HG03460 (cell line): ENCODE measurements around the gene CISD3.

ENCODE experiments used
- ATAC-seq: cut with Tn5 transposase; IDR thresholded peaks from one replicate; pipeline ENCODE4 v1.9.1; 2021; ENCODE audit not compliant: unreplicated experiment

CISD3 gene

DNA sequence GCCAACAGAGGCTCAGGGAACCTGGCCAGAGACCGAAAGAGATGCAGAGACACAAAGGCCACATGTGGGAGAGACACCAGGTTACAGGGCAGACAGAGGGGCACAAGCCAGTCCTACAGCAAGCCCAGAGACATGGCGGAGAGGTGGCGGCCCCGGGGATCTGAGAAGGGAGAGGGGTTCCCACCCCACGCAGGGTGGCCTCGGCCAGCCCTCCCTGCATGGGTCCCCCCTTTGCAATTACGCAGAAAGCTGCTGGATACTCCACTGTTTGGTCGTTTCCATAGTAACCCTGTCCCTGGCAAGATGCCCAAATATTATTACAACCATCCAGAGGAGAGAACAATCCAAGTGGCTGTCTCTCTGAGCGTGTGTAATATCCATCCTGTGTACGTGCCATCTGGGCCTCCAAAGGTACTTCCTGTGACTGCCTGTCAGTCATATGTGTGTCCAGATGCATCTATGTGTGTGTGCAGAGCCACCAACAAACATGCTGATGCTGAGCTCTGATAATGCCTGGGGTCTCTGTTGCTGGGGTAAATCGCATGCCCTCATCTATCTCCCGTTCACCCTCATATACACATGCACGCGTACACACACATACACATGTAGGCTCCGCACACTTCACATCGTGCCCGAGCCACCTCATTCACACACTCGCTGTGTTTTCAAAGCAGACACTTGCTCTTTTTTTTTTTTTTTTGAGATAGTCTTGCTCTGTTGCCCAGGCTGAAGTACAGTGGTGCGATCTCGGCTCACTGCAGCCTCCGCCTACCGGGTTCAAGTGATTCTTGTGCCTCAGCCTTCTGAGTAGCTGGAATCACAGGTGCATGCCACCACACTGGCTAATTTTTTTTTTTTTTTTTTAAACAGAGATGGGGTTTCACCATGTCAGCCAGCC, 12.5 kb downstream of the CISD3 start:
- ATAC-seq, result no peak

DNA sequence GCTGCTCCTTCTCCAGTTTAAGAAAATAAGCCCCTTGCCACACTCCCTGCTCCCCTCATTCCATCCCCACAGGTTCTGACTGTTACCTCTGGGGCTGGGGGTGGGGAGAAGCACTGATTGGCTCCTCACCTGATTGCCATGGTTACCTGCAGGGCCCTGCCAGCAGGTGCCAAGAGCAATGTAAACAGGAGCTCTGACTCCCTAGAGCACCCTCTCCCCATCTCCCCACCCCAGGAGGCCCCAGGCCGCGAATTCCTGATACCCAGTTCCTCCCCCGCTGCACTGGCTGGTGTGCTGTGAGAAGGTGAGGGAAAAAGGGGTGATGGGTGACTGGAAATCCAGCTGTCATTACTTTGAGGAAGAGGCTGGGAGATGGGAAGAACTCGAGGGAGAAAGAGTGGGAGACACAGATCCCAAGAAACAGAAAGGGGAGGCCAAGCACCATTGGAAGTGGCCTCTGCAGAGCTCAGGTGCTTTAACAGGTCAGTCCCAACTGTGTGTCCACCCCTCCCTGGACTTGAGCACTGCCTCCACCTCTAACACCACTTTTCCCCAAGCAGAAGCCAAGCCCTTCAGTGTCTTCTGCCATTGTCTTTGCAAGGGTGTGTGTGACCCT, 13.5 kb downstream of the CISD3 start:
- ATAC-seq, result no peak

DNA sequence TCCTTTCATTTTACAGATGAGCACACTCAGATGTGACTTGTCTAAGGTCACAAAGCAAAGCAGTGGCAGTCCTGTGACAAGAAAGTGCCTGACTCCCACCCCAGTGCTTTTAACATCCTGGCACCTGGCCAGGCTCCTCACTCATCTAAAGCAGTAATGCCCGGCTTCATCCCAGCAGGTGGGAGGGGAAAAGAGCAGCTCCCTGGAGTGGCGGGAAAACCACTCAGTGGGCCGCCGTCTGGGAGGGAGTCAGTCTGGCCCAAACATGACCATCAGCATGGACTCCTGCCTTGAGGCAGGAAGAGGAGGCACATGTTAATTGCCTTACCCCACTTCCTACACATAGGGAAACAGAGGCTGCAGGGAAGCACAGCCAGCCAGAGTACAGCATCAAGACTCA, 15.4 kb downstream of the CISD3 start:
- no peak for ATAC-seq

DNA sequence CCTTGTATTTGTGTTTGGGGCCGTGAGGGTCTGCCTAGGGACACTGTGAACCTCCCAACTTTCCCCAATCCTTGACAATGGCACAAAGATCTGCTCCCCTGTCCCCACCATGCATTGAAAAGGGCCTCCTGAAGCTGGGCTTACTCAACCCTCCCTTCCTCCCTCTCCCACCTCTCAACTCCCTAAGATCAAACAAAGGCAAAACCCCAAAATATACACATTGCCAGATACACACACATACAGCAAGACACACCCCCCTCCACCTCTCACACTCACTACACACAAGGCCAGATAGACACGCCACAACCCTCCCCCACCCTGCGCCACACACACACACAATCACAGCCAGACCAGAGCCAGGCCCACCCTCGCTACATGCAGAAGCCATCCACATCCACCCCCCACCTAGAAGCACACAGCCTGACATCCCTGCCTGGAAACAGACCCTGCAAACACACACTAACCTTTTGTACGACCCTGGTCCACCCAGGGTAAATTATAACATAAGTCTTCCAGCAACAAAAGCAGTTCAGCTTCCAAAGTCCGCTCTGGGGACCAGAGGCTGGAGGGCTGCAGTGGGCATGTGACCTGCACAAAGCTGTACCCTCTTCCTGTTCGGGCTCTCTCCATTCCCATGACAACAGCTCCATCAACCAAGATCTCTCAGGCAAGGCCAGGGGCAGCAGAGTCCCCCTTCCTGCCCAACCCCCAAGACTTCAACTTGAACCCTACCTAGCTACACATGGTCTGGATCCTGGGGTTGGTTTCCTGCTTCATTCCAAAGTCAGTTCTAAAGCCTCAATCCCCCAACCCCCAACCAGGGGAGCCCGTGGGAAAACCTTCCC, 16.1 kb downstream of the CISD3 start:
- no peak for ATAC-seq

DNA sequence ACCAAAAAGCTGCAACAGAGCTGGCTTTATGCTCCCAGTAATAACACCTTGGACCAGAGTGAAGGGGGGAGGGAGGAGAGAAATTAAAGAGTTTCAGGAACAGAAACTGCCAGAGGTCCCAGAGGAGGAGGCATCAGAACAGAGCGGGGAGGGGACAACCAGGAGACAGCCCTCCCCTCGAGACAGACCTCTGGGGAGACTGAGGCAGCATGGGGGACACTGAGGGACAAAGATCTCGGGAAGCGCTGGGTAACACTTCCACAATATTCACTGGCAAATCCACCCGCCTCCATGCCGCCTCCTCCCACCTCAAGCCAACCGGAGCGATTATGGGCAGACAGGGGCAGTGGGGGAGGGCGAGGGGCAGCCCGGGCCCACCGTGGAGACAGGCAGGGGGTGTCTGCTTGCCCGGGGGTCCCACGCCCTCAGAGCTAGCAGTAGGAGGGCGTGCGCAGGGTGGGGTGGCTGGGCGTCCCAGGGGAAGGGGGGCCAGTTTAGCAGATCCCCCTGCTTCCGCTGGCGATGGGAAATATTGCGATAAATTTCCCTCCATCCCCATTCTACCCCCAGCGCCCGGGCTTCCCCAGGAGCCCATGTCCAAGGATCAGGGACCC, 16.8 kb downstream of the CISD3 start:
- ATAC-seq, result no peak

DNA sequence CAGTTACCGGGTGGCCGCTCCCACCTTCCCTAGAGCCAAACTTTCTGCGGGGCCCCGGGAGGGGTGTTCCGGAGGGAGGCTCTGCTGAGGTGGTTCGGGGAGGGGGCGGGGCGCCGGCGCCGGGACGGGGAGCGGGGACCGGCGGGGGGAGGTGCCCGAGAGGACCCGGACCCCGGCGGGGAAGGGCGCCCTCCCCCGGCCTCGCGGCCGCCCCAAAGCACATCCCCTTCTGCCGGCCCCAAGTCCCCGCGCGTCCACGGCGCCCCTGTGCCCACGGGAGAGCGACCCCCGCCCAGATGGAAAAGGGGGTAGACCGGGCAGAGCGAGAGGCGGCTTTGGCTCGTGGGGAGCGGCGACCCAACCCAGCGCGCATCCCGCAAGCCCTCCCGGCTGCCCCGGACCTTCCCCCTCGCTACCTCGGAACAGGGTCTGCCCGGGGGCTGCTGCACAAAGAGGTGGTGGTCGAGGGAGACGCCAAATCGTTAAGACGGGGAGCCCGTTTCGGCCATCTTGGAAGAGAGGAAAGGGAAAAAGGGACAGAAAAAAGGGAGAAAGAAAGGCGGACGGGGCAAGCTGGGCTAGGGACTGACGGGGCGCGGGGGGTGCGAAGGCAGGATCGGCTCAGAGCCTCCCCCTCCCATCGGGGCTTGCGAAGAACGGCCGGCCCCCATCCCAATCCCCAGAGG, 17.5 kb downstream of the CISD3 start:
- ATAC-seq, result no peak

DNA sequence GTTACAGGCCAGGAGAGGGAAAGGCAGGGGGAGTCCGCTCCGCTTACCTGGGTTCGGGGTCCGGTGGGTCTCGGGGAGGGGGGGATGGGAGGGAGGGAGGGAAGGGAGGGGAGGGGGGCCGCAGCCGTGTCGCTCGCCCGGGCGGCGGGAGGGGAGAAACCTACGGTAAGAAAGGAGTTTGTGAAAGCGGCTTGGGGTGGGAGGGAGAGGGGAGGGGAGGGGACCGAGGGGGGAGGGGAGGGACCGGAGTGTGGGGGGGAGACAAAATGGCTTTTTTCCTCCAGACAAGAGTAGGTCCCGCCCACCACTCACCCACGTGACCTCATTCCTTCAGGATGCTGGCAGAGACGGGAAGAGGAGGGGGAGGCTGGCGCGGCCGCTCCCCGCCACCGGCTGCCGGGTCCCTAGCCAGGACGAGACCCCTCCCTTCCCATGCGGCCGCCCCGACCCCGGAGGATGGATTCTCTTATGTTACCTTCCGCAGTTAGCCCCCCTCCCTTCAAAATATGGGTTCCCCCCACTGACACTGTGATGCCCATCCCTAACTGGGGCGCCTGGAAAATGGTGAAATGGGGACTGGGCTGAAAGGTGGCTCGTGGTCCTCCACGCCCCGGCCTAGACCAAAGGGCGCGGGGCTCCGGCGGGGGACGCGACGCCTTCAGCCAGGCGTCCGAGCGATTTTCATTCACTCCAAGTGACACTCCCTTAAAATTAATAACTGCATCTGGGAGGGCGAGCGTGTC, 18.2 kb downstream of the CISD3 start, which contains the start of gene PCGF2:
Gene PCGF2 (minus strand): TSS at position 188 of the 743 bp plus-strand sequence. CDS start 7,934 bp downstream, outside the sequence.
- no peak for ATAC-seq

DNA sequence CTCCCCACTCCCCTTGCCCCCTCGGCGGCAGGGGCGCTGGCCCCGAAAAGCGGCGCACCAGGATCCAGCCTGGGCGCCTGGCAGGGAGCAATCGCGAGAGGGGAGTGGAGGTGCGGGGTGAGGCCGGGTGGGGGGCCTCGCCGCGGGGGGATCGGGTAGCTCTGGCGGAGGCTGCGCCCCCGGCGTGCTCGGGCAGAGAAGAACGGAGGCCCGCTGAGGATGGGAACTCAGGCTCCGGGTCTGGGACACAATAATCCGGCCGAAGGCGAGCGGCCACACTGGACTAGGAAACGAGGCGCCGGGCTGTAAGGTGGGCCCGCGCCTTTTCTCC, 18.7 kb downstream of the CISD3 start:
- no peak for ATAC-seq

DNA sequence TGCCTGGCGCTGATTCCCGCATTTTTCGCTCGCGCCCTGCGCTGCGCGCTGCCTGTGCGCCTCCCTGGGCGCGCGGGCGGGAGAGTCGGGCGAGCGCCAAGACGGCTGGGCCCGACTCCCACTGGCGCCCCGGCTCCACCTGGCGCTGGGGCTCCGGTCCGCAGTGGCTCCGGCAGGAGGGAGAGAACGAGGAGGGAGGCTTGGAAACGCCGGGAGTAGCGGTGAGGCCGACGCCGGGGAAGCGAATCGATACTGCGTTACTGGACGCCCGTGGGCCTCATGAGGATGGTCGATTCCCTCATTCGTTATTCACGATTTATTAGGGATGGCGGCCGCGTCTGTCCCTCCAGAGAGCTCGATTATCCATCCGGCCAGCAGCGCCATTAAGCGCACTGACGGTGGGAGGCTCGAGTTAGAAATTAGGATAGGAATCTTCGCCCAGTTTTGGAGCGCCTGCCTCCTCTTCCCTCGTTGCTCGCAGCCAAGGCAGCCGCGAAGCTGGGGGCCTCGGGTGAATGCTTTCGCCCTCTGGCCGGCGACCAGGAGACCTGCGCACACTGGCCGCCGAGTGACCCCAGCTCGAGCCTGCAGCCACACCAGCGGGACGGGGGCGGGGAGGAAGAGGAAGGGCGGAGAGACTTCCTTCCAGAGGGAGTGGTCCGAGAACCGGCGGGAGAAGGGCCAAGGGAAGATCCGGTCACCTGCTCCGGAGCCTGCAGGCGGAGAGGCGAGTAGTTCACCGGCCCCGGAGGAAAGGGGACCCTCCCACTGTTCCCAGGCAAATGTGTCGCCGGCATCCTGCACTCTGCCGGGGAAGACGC, 19.3 kb downstream of the CISD3 start:
- no peak for ATAC-seq

DNA sequence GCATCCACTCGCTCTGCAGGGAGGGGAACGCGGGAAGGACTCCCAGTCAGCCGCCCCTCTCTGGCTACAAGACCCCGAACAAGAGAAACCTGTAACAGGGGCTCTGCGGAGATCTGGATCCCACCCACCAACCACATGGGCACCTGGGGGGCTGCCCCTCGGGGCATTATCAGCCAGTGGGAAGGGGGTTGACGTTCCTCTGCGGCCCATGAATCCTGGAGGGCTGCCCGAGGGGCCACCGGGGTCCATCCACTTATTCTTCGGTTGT, 19.8 kb downstream of the CISD3 start:
- ATAC-seq, result no peak

DNA sequence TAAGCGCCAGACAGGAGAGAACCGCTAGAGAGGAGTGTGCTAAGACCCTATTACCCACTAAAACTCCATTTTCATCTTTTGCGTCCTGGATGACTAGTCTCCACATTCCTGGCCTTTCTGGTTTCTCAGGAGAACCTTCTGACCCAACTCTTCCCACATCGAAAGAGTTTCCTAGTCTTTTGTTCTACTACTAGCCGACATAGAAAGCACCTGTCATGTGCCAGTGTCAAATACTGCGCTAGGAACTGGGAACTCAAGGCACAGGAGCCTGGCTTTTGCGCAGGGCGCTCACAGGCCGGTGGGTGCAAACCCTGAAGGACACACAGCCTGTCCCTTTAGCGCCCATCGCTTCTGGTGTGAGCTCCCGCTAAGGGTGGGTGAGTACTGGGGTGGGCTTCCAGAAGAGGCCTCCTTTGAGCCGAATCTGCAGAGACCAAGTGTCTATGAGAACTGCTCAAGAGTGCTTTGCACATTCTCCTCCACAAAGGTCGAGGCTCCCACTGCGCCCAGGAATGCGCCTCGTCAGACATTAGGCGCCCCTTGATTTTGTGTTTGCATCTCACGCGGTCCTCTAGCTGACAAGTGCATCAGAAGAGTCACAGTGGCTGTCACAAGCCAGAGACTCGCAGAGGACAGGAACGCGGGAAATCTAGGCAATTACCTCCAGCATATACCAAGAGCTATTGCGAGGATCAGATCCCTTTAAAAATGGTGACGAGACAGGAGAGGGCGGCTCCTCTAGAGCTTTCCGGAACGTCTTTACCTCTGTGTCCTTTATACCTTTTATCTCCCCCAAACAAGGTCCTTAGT, 20.4 kb downstream of the CISD3 start:
- ATAC-seq, result no peak

DNA sequence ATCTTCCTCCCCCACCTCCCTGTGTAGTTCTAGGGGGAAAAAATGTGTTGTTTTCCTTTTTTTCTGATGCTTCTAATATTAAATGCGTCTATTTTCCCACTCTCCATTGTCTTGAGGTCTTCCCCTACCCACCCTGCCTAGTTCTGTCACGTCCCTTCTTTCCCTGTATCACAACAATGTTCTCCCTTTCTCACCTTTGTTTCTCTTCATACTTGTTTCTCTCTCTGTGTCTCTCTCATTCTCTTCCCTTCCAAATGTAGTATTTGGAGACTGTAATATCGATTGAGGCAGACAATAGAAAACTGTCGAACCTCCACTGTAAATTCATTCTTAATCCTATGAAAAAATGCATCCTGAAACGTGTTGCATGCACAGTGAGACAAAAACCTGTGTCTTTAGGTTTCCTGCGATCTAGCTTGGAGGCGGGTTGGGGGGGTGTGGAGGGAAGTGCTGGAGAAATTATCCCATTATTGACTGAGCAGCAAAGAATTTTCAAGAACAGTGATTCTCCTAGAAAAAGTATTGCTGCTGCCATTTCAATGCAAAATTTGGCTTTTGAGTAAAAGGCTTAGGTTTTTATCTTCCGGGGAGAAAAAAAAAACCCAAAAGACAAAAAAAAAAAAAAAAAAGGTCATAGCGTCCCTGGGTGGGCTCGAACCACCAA, 21.1 kb downstream of the CISD3 start:
- ATAC-seq, result no peak

DNA sequence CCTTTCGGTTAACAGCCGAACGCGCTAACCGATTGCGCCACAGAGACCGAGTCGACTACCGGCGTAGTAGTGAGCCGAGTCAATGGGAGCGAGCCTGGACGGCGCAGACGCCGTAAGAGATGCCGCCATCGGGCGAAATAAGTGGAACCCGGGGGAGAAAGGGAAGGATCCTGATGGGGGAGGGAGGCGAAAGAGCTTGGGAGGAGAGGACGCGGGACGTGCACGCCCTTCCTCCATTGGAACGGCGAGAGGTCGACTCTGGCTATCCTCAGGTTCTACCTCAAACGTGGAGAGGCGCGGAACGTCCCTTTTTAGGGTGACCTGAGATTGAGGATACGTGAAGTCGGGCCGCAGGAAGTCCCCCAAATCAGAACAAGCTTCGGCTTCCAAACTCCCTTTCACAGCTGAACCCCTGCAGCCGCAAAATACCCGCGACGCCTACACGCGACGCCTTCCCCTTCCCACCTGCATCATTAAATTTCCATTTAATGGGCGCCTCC, 21.7 kb downstream of the CISD3 start:
- peak; percentile 22 for ATAC-seq

DNA sequence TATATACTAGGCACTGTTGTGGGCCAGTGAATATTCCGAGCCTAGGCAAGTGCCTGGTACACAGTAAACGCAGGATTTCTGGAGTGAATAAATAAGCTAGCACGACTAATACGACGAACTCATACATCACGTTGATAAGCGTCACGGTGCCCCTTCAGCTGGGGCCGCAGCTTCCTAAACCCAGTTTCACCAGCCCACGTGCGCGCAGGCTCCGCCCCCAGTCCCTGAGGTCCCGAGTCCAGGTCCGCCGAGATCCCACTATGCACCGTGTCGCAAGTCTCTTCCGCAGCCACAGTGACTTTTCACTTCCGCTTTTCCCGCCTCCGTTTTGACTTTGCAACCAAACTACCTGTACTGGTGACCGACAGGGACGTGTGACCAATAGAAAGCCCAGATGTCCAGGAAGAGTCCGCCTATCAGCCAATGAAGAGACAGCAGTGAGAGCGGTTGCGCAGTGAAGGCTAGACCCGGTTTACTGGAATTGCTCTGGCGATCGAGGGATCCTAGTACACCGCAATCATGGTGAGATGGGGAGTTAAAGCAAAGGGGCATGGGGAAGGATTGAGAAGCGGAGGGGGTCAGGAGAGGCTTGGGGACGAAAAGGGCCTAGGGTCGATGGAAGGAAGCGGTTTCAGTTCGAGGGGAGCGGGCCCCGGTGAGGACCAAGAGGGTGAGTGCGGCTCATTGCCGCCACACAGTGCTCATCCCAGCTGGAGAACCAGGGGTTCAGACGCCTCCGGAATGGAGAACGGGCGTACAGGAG, 22.3 kb downstream of the CISD3 start, which contains the start of gene PSMB3:
Gene PSMB3 (plus strand): TSS at position 434 of the 763 bp plus-strand sequence. CDS start 86 bp downstream, at position 520.
- ATAC-seq, result peak; percentile 75

DNA sequence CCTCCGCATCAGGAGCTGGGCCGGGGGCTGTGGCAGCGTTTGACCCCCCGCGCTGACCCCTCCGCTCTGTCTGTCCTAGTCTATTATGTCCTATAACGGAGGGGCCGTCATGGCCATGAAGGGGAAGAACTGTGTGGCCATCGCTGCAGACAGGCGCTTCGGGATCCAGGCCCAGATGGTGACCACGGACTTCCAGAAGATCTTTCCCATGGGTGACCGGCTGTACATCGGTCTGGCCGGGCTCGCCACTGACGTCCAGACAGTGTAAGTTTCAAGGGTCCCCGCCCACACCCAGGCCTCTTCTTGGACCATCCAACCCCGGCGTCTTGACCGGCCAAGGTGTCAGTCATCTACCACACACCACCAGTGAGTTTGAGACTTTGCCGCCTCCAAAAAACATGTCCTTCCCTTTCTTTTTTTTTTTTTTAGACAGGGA, 22.9 kb downstream of the CISD3 start:
- ATAC-seq, result no peak

DNA sequence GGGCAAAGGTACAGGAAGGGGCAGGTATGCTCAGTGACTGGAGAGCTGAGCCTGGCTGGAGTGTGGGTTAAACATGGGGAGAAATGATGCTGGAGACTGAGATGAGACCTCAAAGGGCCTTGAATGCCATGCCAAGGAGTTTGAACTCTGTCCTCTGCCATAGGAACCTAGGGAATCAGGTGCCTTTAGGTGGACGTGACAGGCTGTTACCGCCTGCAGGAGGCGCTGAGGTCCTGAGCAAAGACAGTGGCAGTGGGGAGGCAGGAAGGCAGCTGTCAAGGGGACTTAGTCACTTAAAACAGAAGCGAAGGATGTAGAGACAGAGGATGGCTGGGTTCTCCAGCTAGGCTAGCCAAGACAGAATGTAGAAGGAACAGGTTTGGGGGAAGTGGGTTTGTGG, 31.5 kb downstream of the CISD3 start:
- ATAC-seq, result no peak

DNA sequence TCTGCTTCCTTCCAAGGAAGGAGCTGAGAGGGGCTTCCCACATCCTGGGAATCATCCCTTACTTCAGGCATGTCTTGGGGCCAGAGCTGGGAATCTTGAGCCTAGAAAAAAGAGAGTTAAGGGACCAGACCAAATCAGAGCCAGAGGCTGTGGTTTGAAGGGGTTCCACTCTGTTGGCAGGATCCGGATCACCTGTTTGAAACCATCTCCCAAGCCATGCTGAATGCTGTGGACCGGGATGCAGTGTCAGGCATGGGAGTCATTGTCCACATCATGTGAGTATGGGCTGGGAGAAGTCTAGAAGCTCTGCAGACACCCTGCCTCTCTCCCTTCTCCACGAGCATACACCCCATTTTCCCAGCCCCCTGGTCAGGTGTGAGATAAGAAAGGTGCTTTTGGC, 32.1 kb downstream of the CISD3 start:
- no peak for ATAC-seq
